Caco-2 (cell line): ENCODE data around the gene SLC35F6. TPM values are rescaled to one million over a fixed set of nuclear protein-coding genes. Genes with fewer than 3 reads are reported as not detected.

Source experiments
- BruUV-seq: library from RNA; stranded (reverse); fragments of 400-500 nt; replicated peaks from 2 replicates; lab custom pipeline; 2021; lab: Mats Ljungman, UMichigan
- CTCF ChIA-PET: fragments of 300-600 bp; sonication (Branson Sonifier 250); formaldehyde crosslinking; loops from one replicate; lab custom pipeline; 2022; ENCODE audit warnings: antibody characterized with exemption; lab: Charles Lee
- POLR2A ChIA-PET: fragments of 300-600 bp; sonication (Branson Sonifier 250); formaldehyde crosslinking; loops from one replicate; lab custom pipeline; 2022; ENCODE audit warnings: antibody characterized with exemption; lab: Charles Lee
- DNase-seq, 2 experiments: peaks; one replicate each; pipeline versions ENCODE4 v3.0.0 to v3.0.0-alpha.2; 2020 to 2022
- H3K27me3 ChIP-seq: replicated peaks from 2 replicates; pipeline ENCODE4 v1.6.0; 2011; ENCODE audit warnings: low read length; ENCODE audit not compliant: control insufficient read depth, insufficient read depth
- H3K36me3 ChIP-seq: 2 replicates; pipeline ENCODE4 v1.5.1; 2011; ENCODE audit warnings: low read length; ENCODE audit not compliant: control insufficient read depth, insufficient read depth
- H3K4me1 ChIP-seq: fragments of 250-450 bp; sonication (Bioruptor Pico); 2 replicates; pipeline ENCODE4 v1.5.1; 2020; ENCODE audit warnings: mild to moderate bottlenecking
- H3K4me3 ChIP-seq: 2 replicates; pipeline ENCODE4 v1.5.1; 2011; ENCODE audit warnings: low read depth, mild to moderate bottlenecking, control low read depth, low read length
- H3K9me3 ChIP-seq: fragments of 250-450 bp; sonication (Bioruptor Pico); 2 replicates; pipeline ENCODE4 v1.5.1; 2020; ENCODE audit warnings: mild to moderate bottlenecking, moderate library complexity
- H3K27ac Mint-ChIP-seq: one replicate; pipeline ENCODE4 v1.8.0; 2022; ENCODE audit warnings: mixed read lengths; ENCODE audit not compliant: unreplicated experiment
- H3K27me3 Mint-ChIP-seq: one replicate; pipeline ENCODE4 v1.8.0; 2022; ENCODE audit warnings: mixed read lengths; ENCODE audit not compliant: insufficient read depth, unreplicated experiment
- H3K36me3 Mint-ChIP-seq: one replicate; pipeline ENCODE4 v1.8.0; 2022; ENCODE audit warnings: mild to moderate bottlenecking, mixed read lengths; ENCODE audit not compliant: insufficient read depth, unreplicated experiment
- H3K4me1 Mint-ChIP-seq: one replicate; pipeline ENCODE4 v1.8.0; 2022; ENCODE audit warnings: low read depth, mixed read lengths; ENCODE audit not compliant: unreplicated experiment
- H3K4me3 Mint-ChIP-seq: one replicate; pipeline ENCODE4 v1.8.0; 2022; ENCODE audit warnings: mild to moderate bottlenecking, moderate library complexity, mixed read lengths; ENCODE audit not compliant: unreplicated experiment
- H3K9me3 Mint-ChIP-seq: one replicate; pipeline ENCODE4 v1.8.0; 2022; ENCODE audit warnings: mixed read lengths; ENCODE audit not compliant: unreplicated experiment
- CTCF ChIP-seq, 2 experiments: fragments of 200-600 bp in 1 of 2; IDR thresholded peaks; 1 replicate in 1 of 2; 2 replicates in 1 of 2; pipeline versions ENCODE4 v1.5.1 to v1.8.0; 2011 to 2022; ENCODE audit warnings: antibody characterized with exemption in 1 of 2, control low read depth in 1 of 2, inconsistent platforms in 1 of 2, low read depth in 1 of 2, low read length in 1 of 2, mild to moderate bottlenecking in 1 of 2, moderate library complexity in 1 of 2; ENCODE audit not compliant: insufficient read depth in 1 of 2, severe bottlenecking in 1 of 2, unreplicated experiment in 1 of 2
- intact Hi-C: fragments of 100-400 bp; cut with micrococcal nuclease; formaldehyde crosslinking; loops from one replicate; pipeline ENCODE4 v1.10.0; 2022; ENCODE audit not compliant: unreplicated experiment
- total RNA-seq: library from RNA; stranded (reverse); gene quantifications from 2 replicates; pipeline ENCODE4 v1.2.3, GENCODE V29; 2022

SLC35F6 gene
- total RNA-seq, 1 experiment from 2014 or later, result 45.7 TPM

GRCh38 chr2:26740346-26740745, 23.7 kb upstream of the SLC35F6 start:
- intact Hi-C loops, result no loop called here
- H3K4me1 ChIP-seq, result peaks cover under 1% of the 10 kb centered on the region; the same call in 1 of the 2 replicates
- POLR2A ChIA-PET, result no interaction called here
- no peak overlapping the region for H3K4me3 ChIP-seq
- no peaks in the 10 kb centered on the region for H3K36me3 ChIP-seq
- Mint-ChIP-seq H3K4me1 (no peaks in the 10 kb centered on the region), H3K36me3 (no peaks in the 10 kb centered on the region), H3K27me3 (no peaks in the 10 kb centered on the region), H3K27ac (no peak overlapping the region), H3K4me3 (no peak overlapping the region), H3K9me3 (no peaks in the 10 kb centered on the region)
- BruUV-seq, result no TSS peak
- no peak for TF ChIP-seq CTCF (IDR thresholded peaks at IDR 0.05; ENCODE audit: insufficient read depth in 1 of 2, low read depth in 1 of 2, low read length in 1 of 2, severe bottlenecking in 1 of 2, unreplicated experiment in 1 of 2)
- H3K27me3 ChIP-seq, result no peaks in the 10 kb centered on the region
- CTCF ChIA-PET, result no interaction called here
- DNase-seq, result no peak
- H3K9me3 ChIP-seq, result no peaks in the 10 kb centered on the region

- BruUV-seq, result no TSS peak
- Histone ChIP-seq H3K27me3 (no peaks in the 10 kb centered on the region), H3K9me3 (no peaks in the 10 kb centered on the region), H3K36me3 (no peaks in the 10 kb centered on the region), H3K4me3 (no peak overlapping the region), H3K4me1 (peaks cover 6% of the 10 kb centered on the region)
- ChIA-PET CTCF (no interaction called here), POLR2A (no interaction called here)
- H3K4me3 Mint-ChIP-seq, result no peak overlapping the region
- intact Hi-C loops, result no loop called here
- H3K36me3 Mint-ChIP-seq, result no peaks in the 10 kb centered on the region
- TF ChIP-seq CTCF (IDR thresholded peaks at IDR 0.05; ENCODE audit: insufficient read depth in 1 of 2, low read depth in 1 of 2, low read length in 1 of 2, severe bottlenecking in 1 of 2, unreplicated experiment in 1 of 2), result no peak
- DNase-seq, result no peak
- no peak overlapping the region for H3K27ac Mint-ChIP-seq
- no peaks in the 10 kb centered on the region for H3K27me3 Mint-ChIP-seq
- H3K4me1 Mint-ChIP-seq, result no peaks in the 10 kb centered on the region
- H3K9me3 Mint-ChIP-seq, result no peaks in the 10 kb centered on the region
Measured at GRCh38 chr2:26740890-26741302, 23.2 kb upstream of the SLC35F6 start.

GRCh38 chr2:26742048-26742770, 21.9 kb upstream of the SLC35F6 start:
- POLR2A ChIA-PET, result no interaction called here

More at GRCh38 chr2:26742048-26742770, 21.9 kb upstream of the SLC35F6 start:
- Histone ChIP-seq H3K27me3 (no peaks in the 10 kb centered on the region), H3K4me3 (no peak overlapping the region), H3K36me3 (no peaks in the 10 kb centered on the region), H3K4me1 (peaks cover 6% of the 10 kb centered on the region), H3K9me3 (no peaks in the 10 kb centered on the region)
- H3K27me3 Mint-ChIP-seq, result no peaks in the 10 kb centered on the region
- no peak overlapping the region for H3K4me3 Mint-ChIP-seq
- BruUV-seq, result no TSS peak
- no peak for DNase-seq
- TF ChIP-seq CTCF (IDR thresholded peaks at IDR 0.05; ENCODE audit: insufficient read depth in 1 of 2, low read depth in 1 of 2, low read length in 1 of 2, severe bottlenecking in 1 of 2, unreplicated experiment in 1 of 2), result no peak
- no peak overlapping the region for H3K27ac Mint-ChIP-seq
- no peaks in the 10 kb centered on the region for H3K9me3 Mint-ChIP-seq
- CTCF ChIA-PET, result interaction anchor here (0.6 kb wide), 1 partner anchor 163 kb away, joined by 6 read pairs; no protein-coding TSS in a partner anchor
- H3K4me1 Mint-ChIP-seq, result no peaks in the 10 kb centered on the region
- no peaks in the 10 kb centered on the region for H3K36me3 Mint-ChIP-seq
- intact Hi-C loops, result no loop called here
